Lower leg skin (tissue), 4 donors: Measurements from ENCODE around the gene OMA1. TPM values are rescaled to one million over a fixed set of nuclear protein-coding genes. Genes with fewer than 3 reads are reported as not detected.

Experiments
- DNase-seq, 2 donors: peaks; one replicate each; pipeline ENCODE4 v3.0.0-alpha.2; 2019; ENCODE audit warnings: low spot score in 2 of 2
- H3K4me3 ChIP-seq: fragments of 200-600 bp; sonication (generic); 2 replicates; pipeline ENCODE4 v1.5.1; 2017; ENCODE audit warnings: mild to moderate bottlenecking, low read depth; ENCODE audit not compliant: poor library complexity, severe bottlenecking
- POLR2A ChIP-seq, 2 donors: fragments of 450-650 bp; IDR thresholded peaks; one replicate each; pipeline ENCODE4 v1.6.1; 2016 to 2017; ENCODE audit warnings: antibody characterized with exemption in 2 of 2, mild to moderate bottlenecking in 1 of 2, moderate library complexity in 1 of 2
- WGBS, 2 donors: methylation state at CpG; one replicate each; pipeline ENCODE4 v1.1.5; 2018; 5-methylcytosine and 5-hydroxymethylcytosine counted together
- intact Hi-C: fragments of 100-400 bp; cut with DNase I; formaldehyde crosslinking; loops from one replicate; pipeline ENCODE4 v1.15.0; 2023; ENCODE audit warnings: low total_unique reads
- total RNA-seq, 4 donors: library from RNA; depleted of rRNA; stranded (reverse); fragments of >200 nt; gene quantifications; one replicate each; pipeline ENCODE4 v1.1.0, GENCODE V29; 2016
- TF ChIP-seq, protein P1 (sequence below), 3 donors: fragments of 450-650 bp; IDR thresholded peaks; one replicate each; pipeline ENCODE4 v1.5.1; 2016; ENCODE audit warnings: antibody characterized with exemption in 3 of 3, mild to moderate bottlenecking in 3 of 3, moderate library complexity in 2 of 3

OMA1 gene
- total RNA-seq, 4 donors from 2014 or later = 14.3 to 25.2 (median 20.0) TPM

DNA sequence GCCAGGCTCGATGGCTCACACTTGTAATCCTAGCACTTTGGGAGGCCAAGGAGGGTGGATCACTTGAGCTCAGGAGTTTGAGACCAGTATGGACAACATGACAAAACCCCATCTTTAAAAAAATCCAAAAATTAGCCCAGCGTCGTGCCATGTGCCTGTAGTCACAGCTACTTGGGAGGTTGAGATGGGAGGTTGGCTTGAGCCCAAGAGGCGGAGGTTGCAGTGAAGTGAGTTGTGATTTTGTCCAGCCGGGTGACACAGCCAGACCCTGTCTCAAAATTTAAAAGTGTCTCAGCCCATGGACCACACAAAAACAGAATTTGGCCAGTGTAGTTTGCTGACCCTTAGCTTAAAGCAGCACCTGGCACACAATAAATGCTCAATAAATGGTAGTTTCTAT, 41.9 kb upstream of the OMA1 start:
- no peak for DNase-seq
- TF ChIP-seq, protein P1, sequence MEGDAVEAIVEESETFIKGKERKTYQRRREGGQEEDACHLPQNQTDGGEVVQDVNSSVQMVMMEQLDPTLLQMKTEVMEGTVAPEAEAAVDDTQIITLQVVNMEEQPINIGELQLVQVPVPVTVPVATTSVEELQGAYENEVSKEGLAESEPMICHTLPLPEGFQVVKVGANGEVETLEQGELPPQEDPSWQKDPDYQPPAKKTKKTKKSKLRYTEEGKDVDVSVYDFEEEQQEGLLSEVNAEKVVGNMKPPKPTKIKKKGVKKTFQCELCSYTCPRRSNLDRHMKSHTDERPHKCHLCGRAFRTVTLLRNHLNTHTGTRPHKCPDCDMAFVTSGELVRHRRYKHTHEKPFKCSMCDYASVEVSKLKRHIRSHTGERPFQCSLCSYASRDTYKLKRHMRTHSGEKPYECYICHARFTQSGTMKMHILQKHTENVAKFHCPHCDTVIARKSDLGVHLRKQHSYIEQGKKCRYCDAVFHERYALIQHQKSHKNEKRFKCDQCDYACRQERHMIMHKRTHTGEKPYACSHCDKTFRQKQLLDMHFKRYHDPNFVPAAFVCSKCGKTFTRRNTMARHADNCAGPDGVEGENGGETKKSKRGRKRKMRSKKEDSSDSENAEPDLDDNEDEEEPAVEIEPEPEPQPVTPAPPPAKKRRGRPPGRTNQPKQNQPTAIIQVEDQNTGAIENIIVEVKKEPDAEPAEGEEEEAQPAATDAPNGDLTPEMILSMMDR (IDR thresholded peaks at IDR 0.05) = no peak
- no peak for TF ChIP-seq POLR2A (IDR thresholded peaks at IDR 0.05)
- H3K4me3 ChIP-seq = no peak overlapping the region
- 52 to 70% methylated on average over 5 of the region's 5 CpGs for WGBS, 2 donors
- intact Hi-C loops = no loop called here

DNA sequence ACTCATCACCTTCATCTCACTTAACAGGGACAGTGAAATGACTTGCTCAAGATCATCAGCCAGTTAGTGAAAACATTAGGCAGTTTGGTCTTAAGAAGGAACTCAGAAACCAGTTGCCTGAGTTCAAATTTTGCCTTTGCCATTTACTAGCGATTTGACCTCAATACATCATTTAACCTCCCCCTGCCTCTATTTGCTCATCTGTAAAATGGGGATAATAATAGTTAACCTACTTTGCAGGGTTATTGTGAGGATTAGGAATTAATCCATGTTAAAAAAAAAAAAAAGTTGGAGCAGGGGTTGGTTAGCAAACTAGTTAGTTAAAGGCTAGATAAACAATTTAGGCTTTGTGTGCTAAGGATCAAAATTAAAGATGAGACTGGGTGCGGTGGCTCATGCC, 41.1 kb upstream of the OMA1 start:
- H3K4me3 ChIP-seq = no peak overlapping the region
- intact Hi-C loops = no loop called here
- DNase-seq = no peak
- TF ChIP-seq, protein P1 (IDR thresholded peaks at IDR 0.05) = no peak
- no peak for TF ChIP-seq POLR2A (IDR thresholded peaks at IDR 0.05)
- WGBS, 2 donors = 92 to 94% methylated on average over 2 of the region's 2 CpGs

DNA sequence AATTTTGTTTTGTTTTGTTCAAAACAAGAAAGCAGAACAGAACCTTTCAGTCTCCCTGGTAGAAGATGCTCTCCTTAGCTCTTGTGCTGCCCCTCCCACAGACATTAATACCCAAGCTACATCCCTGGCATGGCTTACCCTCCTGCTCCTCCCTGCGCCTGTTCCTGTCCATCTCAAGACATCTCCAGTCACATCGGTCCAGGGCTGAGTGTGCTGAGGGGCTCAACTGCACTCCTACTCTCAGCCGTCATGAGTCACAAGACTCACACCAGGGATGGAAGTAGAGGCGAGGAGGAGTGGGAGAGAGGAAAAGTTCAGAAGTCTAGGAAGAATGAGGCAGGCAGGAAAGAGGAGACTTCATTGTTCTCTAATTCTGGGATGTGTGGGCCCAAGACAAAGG, 39.7 kb upstream of the OMA1 start:
- no peak for TF ChIP-seq POLR2A (IDR thresholded peaks at IDR 0.05)
- TF ChIP-seq, protein P1 (IDR thresholded peaks at IDR 0.05) = no peak
- H3K4me3 ChIP-seq = no peak overlapping the region
- intact Hi-C loops = no loop called here
- 83 to 89% methylated on average over 4 of the region's 4 CpGs for WGBS, 2 donors
- no peak for DNase-seq

DNA sequence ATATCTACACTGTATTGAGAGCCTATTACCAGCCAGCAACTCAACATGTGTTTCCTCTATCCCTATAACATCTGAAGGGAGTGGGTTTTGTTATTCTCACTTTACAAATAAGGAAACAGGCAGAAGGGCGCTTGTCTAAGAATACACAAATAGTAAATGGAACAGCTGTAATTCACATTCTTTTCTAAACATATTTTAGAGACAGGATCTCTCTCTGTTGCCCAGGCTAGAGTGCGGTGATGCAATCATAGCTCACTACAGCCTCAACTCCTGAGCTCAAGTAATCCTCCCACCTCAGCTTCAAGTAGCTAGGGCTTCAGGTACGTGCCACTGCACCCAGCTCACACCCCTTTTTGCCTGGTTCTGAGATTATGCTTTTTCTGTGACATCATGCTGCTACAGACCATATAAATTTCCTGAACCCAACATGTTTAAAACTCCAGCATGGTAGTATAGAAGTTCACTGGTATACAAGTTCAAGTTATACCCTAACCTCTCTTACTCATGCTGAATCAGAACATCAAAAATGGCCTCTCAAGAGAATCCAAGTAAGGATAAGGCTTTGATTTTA, 39.1 kb upstream of the OMA1 start:
- no peak overlapping the region for H3K4me3 ChIP-seq
- intact Hi-C loops = no loop called here
- TF ChIP-seq POLR2A (IDR thresholded peaks at IDR 0.05) = no peak
- TF ChIP-seq, protein P1 (IDR thresholded peaks at IDR 0.05) = no peak
- WGBS, 2 donors = 58 to 59% methylated on average over 3 of the region's 3 CpGs
- DNase-seq = no peak

DNA sequence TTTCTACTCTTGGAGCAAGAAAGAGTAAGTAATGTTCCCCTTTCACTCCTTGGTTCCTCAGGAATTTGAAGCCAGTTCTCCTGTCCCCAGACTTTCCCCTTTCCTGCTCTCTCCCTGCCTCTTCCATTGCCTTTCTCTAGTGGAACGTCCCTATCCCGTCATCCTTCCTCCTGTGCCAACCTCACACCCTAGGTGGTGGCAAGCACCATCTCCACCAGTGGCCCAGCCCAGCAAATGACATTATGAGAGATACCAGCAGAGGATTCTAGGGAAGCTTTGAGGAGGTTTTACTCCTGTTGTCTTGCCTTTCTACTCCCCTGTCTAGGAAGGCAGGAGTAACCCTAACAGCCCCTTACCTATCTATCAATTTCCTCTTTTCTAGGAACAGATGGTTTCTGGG, 38.6 kb upstream of the OMA1 start:
- DNase-seq = no peak
- TF ChIP-seq, protein P1 (IDR thresholded peaks at IDR 0.05) = no peak
- no peak for TF ChIP-seq POLR2A (IDR thresholded peaks at IDR 0.05)
- H3K4me3 ChIP-seq = no peak overlapping the region
- intact Hi-C loops = no loop called here
- 35 to 51% methylated on average over 2 of the region's 2 CpGs for WGBS, 2 donors
